Calu3 (cell line): Measurements from ENCODE around the gene MEGF9. TPM values are rescaled to one million over a fixed set of nuclear protein-coding genes. Genes with fewer than 3 reads are reported as not detected.

Experiments used
- Bru-seq: library from RNA; stranded (reverse); fragments of 400-500 nt; gene quantifications from one replicate; lab custom pipeline; 2021; lab: Mats Ljungman, UMichigan
- BruChase-seq, 2 experiments: library from RNA; stranded (reverse); fragments of 400-500 nt; gene quantifications; one replicate each; lab custom pipeline; 2021; lab: Mats Ljungman, UMichigan
- BruUV-seq: library from RNA; stranded (reverse); fragments of 400-500 nt; replicated peaks from 2 replicates; lab custom pipeline; 2021; lab: Mats Ljungman, UMichigan
- CTCF ChIA-PET: fragments of 300-600 bp; sonication (Branson Sonifier 250); formaldehyde crosslinking; loops from one replicate; lab custom pipeline; 2022; ENCODE audit warnings: antibody characterized with exemption; lab: Charles Lee
- DNase-seq: peaks from one replicate; pipeline ENCODE4 v3.0.0; 2022
- H3K27ac Mint-ChIP-seq: one replicate; pipeline ENCODE4 v1.8.0; 2022; ENCODE audit warnings: mixed read lengths; ENCODE audit not compliant: unreplicated experiment
- H3K27me3 Mint-ChIP-seq: one replicate; pipeline ENCODE4 v1.8.0; 2022; ENCODE audit warnings: mixed read lengths; ENCODE audit not compliant: unreplicated experiment
- H3K36me3 Mint-ChIP-seq: one replicate; pipeline ENCODE4 v1.8.0; 2022; ENCODE audit warnings: mild to moderate bottlenecking, moderate library complexity, mixed read lengths; ENCODE audit not compliant: insufficient read depth, unreplicated experiment
- H3K4me1 Mint-ChIP-seq: one replicate; pipeline ENCODE4 v1.8.0; 2022; ENCODE audit warnings: mild to moderate bottlenecking, low read depth, mixed read lengths; ENCODE audit not compliant: unreplicated experiment
- H3K4me3 Mint-ChIP-seq: one replicate; pipeline ENCODE4 v1.8.0; 2022; ENCODE audit warnings: mild to moderate bottlenecking, low read depth, moderate library complexity, mixed read lengths; ENCODE audit not compliant: unreplicated experiment
- H3K9me3 Mint-ChIP-seq: one replicate; pipeline ENCODE4 v1.8.0; 2022; ENCODE audit warnings: low read depth, mixed read lengths; ENCODE audit not compliant: unreplicated experiment
- CTCF ChIP-seq: fragments of 200-600 bp; IDR thresholded peaks from one replicate; pipeline ENCODE4 v1.8.0; 2022; ENCODE audit warnings: antibody characterized with exemption; ENCODE audit not compliant: unreplicated experiment
- intact Hi-C: fragments of 100-400 bp; cut with micrococcal nuclease; formaldehyde crosslinking; loops from one replicate; pipeline ENCODE4 v1.10.0; 2022; ENCODE audit not compliant: unreplicated experiment
- long read RNA-seq: library from polyadenylated mRNA; stranded (forward); transcript quantifications from one replicate; pipeline ENCODE4 v2.0.0, GENCODE V29; 2022
- total RNA-seq: library from RNA; stranded (reverse); gene quantifications from 2 replicates; pipeline ENCODE4 v1.2.3, GENCODE V29; 2022

Gene MEGF9
- total RNA-seq: 6.9 and 7.1 TPM in 2 replicates
- percentile 60 among the genes with signal in this experiment for Bru-seq, nascent RNA
- BruChase-seq, experiment 1, labeled RNA remaining after a 6-hour chase: percentile 57 among the genes with signal in this experiment
- BruChase-seq, experiment 2, labeled RNA remaining after a 2-hour chase: percentile 53 among the genes with signal in this experiment
- long read RNA-seq, full-length matches to known transcripts: 3 of 7 reads
- long read RNA-seq, partial matches to known transcripts: 0 of 7 reads
- long read RNA-seq, other reads (novel, unspliced or antisense): 4 of 7 reads

- CTCF ChIA-PET: interaction anchor here (0.6 kb wide), 1 partner anchor 912 kb away, joined by 4 read pairs; no protein-coding TSS in a partner anchor
- Mint-ChIP-seq H3K27ac (peak within 1 kb of the TSS; percentile 58), H3K9me3 (no peaks in the 10 kb centered on the region), H3K4me3 (peak within 1 kb of the TSS; percentile 87), H3K36me3 (peaks cover 21% of the 10 kb centered on the region), H3K27me3 (no peaks in the 10 kb centered on the region), H3K4me1 (peaks cover 26% of the 10 kb centered on the region)
- TF ChIP-seq CTCF: no peak
- intact Hi-C loops: no loop called here
- DNase-seq: peak; percentile 94
- BruUV-seq: no TSS peak
These were observed at the start of gene MEGF9 for GRCh38 chr9:120714088-120714845. Gene MEGF9 (minus strand): TSS chr9:120714470. CDS start chr9:120714358, 112 bp downstream.

GRCh38 chr9:120761006-120761405 lies 46.7 kb upstream of the MEGF9 start:
- DNase-seq: no peak
- H3K27me3 Mint-ChIP-seq: no peaks in the 10 kb centered on the region
- BruUV-seq: no TSS peak
- H3K4me3 Mint-ChIP-seq: no peak overlapping the region
- intact Hi-C loops: no loop called here
- TF ChIP-seq CTCF: no peak
- H3K4me1 Mint-ChIP-seq: no peaks in the 10 kb centered on the region
- H3K27ac Mint-ChIP-seq: no peak overlapping the region
- no peaks in the 10 kb centered on the region for H3K9me3 Mint-ChIP-seq
- CTCF ChIA-PET: no interaction called here
- H3K36me3 Mint-ChIP-seq: peaks cover 4% of the 10 kb centered on the region

- CTCF ChIA-PET: interaction anchor here (0.9 kb wide), 1 partner anchor 12 kb away, joined by 3 read pairs; no protein-coding TSS in a partner anchor
- no peak for TF ChIP-seq CTCF
- H3K36me3 Mint-ChIP-seq: peaks cover 4% of the 10 kb centered on the region
- H3K27me3 Mint-ChIP-seq: no peaks in the 10 kb centered on the region
- H3K9me3 Mint-ChIP-seq: no peaks in the 10 kb centered on the region
- no TSS peak for BruUV-seq
- H3K4me1 Mint-ChIP-seq: no peaks in the 10 kb centered on the region
- no peak overlapping the region for H3K4me3 Mint-ChIP-seq
- H3K27ac Mint-ChIP-seq: no peak overlapping the region
- DNase-seq: no peak
- intact Hi-C loops: loop anchor here (5.0 kb wide), 1 partner anchor 302 kb away; no protein-coding TSS in a partner anchor
These were observed 45.6 kb upstream of the MEGF9 start for GRCh38 chr9:120759755-120760400.

GRCh38 chr9:120758544-120758943 lies 44.3 kb upstream of the MEGF9 start:
- H3K27me3 Mint-ChIP-seq: no peaks in the 10 kb centered on the region
- intact Hi-C loops: loop anchor here (5.0 kb wide), 1 partner anchor 304 kb away; no protein-coding TSS in a partner anchor
- no peak for TF ChIP-seq CTCF
- DNase-seq: no peak
- CTCF ChIA-PET: no interaction called here
- BruUV-seq: no TSS peak
- H3K36me3 Mint-ChIP-seq: peaks cover 4% of the 10 kb centered on the region
- H3K4me3 Mint-ChIP-seq: no peak overlapping the region
- no peaks in the 10 kb centered on the region for H3K4me1 Mint-ChIP-seq
- H3K9me3 Mint-ChIP-seq: no peaks in the 10 kb centered on the region
- H3K27ac Mint-ChIP-seq: no peak overlapping the region
